ENCODE measurements around the gene EFHD2.
"Not testable (repeated sequence)": the region's sequence is repeated elsewhere in the genome, so short reads cannot be mapped to it uniquely, and the experiment has no call there.

The EFHD2 gene

GRCh38 chr1:15386164-15386749, 23.4 kb upstream of the EFHD2 start:
- H3K4me3 ChIP-seq (ENCODE audit: low read depth, low read length): peak overlapping the region; percentile 21
- peak; percentile 84 for DNase-seq (ENCODE audit: low read depth)
- no peak for TF ChIP-seq POLR2A (IDR thresholded peaks at IDR 0.05; ENCODE audit: extremely low read depth, insufficient read length)
- TF ChIP-seq MAX (IDR thresholded peaks at IDR 0.05; ENCODE audit: low read depth, low read length): peak; percentile 44; the same call in 1 of the 2 replicates
- TF ChIP-seq MYC (IDR thresholded peaks at IDR 0.05; ENCODE audit: low read depth, low read length): peak; percentile 80
- TF ChIP-seq CTCF (IDR thresholded peaks at IDR 0.05; ENCODE audit: low read depth, low read length): no peak

GRCh38 chr1:15388201-15388880, 21.3 kb upstream of the EFHD2 start:
- no peak for TF ChIP-seq MAX (IDR thresholded peaks at IDR 0.05; ENCODE audit: low read depth, low read length)
- no peak for TF ChIP-seq CTCF (IDR thresholded peaks at IDR 0.05; ENCODE audit: low read depth, low read length)
- DNase-seq (ENCODE audit: low read depth): no peak
- no peak overlapping the region for H3K4me3 ChIP-seq (ENCODE audit: low read depth, low read length)

GRCh38 chr1:15389828-15390227, 19.9 kb upstream of the EFHD2 start:
- DNase-seq (ENCODE audit: low read depth): not testable (repeated sequence)

GRCh38 chr1:15390667-15391066, 19.0 kb upstream of the EFHD2 start:
- DNase-seq (ENCODE audit: low read depth): no peak
- H3K4me3 ChIP-seq (ENCODE audit: low read depth, low read length): no peak overlapping the region
- no peak for TF ChIP-seq POLR2A (IDR thresholded peaks at IDR 0.05; ENCODE audit: extremely low read depth, insufficient read length)
- no peak for TF ChIP-seq MYC (IDR thresholded peaks at IDR 0.05; ENCODE audit: low read depth, low read length)

More at GRCh38 chr1:15389828-15390227, 19.9 kb upstream of the EFHD2 start:
- H3K4me3 ChIP-seq (ENCODE audit: low read depth, low read length): not testable (repeated sequence)

- no peak overlapping the region for H3K4me3 ChIP-seq (ENCODE audit: low read depth, low read length)
- DNase-seq (ENCODE audit: low read depth): no peak
- TF ChIP-seq MAX (IDR thresholded peaks at IDR 0.05; ENCODE audit: low read depth, low read length): no peak
- no peak for TF ChIP-seq CTCF (IDR thresholded peaks at IDR 0.05; ENCODE audit: low read depth, low read length)
- no peak for TF ChIP-seq POLR2A (IDR thresholded peaks at IDR 0.05; ENCODE audit: extremely low read depth, insufficient read length)
- no peak for TF ChIP-seq MYC (IDR thresholded peaks at IDR 0.05; ENCODE audit: low read depth, low read length)
These were observed 18.3 kb upstream of the EFHD2 start for GRCh38 chr1:15391366-15391765.

GRCh38 chr1:15393475-15394257, 16.0 kb upstream of the EFHD2 start:
- H3K4me3 ChIP-seq (ENCODE audit: low read depth, low read length): no peak overlapping the region
- TF ChIP-seq MAX (IDR thresholded peaks at IDR 0.05; ENCODE audit: low read depth, low read length) (no peak), CTCF (IDR thresholded peaks at IDR 0.05; ENCODE audit: low read depth, low read length) (no peak), POLR2A (IDR thresholded peaks at IDR 0.05; ENCODE audit: extremely low read depth, insufficient read length) (no peak), MYC (IDR thresholded peaks at IDR 0.05; ENCODE audit: low read depth, low read length) (no peak)

More at GRCh38 chr1:15393475-15394257, 16.0 kb upstream of the EFHD2 start:
- DNase-seq (ENCODE audit: low read depth): no peak
